Gastrocnemius medialis (tissue), 4 donors: ENCODE measurements around the gene EFCAB6. TPM values are rescaled to one million over a fixed set of nuclear protein-coding genes. Genes with fewer than 3 reads are reported as not detected.

Experiments
- ATAC-seq, 2 donors: fragments of 150-250 bp; one replicate each; pipeline ENCODE4 v1.9.1; 2016
- DNase-seq, 2 donors: peaks; one replicate each; pipeline ENCODE4 v3.0.0-alpha.2; 2019
- H3K27ac ChIP-seq, 4 donors: fragments of 200-600 bp; sonication (generic); 1 replicate in 1 of 4; 2 replicates in 3 of 4; pipeline ENCODE4 v1.5.1; 2016 to 2018; ENCODE audit warnings: mild to moderate bottlenecking in 2 of 4, moderate library complexity in 1 of 4
- H3K27me3 ChIP-seq, 3 donors: fragments of 200-600 bp; sonication (generic) in 2 of 3; 1 replicate in 1 of 3; 2 replicates in 2 of 3; pipeline versions ENCODE4 v1.5.1 to v1.6.0; 2016 to 2019; ENCODE audit warnings: mild to moderate bottlenecking in 1 of 3, moderate library complexity in 1 of 3
- H3K36me3 ChIP-seq, 2 donors: fragments of 200-600 bp; sonication (generic) in 1 of 2; one replicate each; pipeline ENCODE4 v1.5.1; 2017 to 2018
- H3K4me1 ChIP-seq, 2 donors: fragments of 200-600 bp; sonication (generic) in 1 of 2; one replicate each; pipeline ENCODE4 v1.5.1; 2016 to 2017; ENCODE audit warnings: mild to moderate bottlenecking in 2 of 2
- H3K4me3 ChIP-seq, 4 donors: fragments of 200-600 bp; sonication (generic) in 3 of 4; 1 replicate in 1 of 4; 2 replicates in 3 of 4; pipeline ENCODE4 v1.5.1; 2016 to 2019; ENCODE audit warnings: mild to moderate bottlenecking in 2 of 4
- H3K9me3 ChIP-seq, 3 donors: fragments of 200-600 bp; sonication (generic) in 2 of 3; 1 replicate in 1 of 3; 2 replicates in 2 of 3; pipeline ENCODE4 v1.5.1; 2016 to 2019
- CTCF ChIP-seq, 5 experiments: fragments of 450-650 bp in 3 of 5; fragments of 200-600 bp in 2 of 5; sonication (generic) in 2 of 5; IDR thresholded peaks in 4 of 5; conservative IDR thresholded peaks in 1 of 5; 1 replicate in 4 of 5; 2 replicates in 1 of 5; pipeline ENCODE4 v1.5.1; 2016 to 2019; ENCODE audit warnings: antibody characterized with exemption in 5 of 5, mild to moderate bottlenecking in 3 of 5, moderate library complexity in 3 of 5
- POLR2A ChIP-seq, 2 donors: fragments of 450-650 bp; IDR thresholded peaks; one replicate each; pipeline ENCODE4 v1.6.1; 2017; ENCODE audit warnings: antibody characterized with exemption in 2 of 2, mild to moderate bottlenecking in 2 of 2, moderate library complexity in 2 of 2
- in situ Hi-C, 4 donors: fragments of 200-750 bp; cut with MboI; loops; one replicate each; pipeline versions ENCODE4 v1.15.0 to v1.8.0; 2017; ENCODE audit warnings: low sequenced_read_pairs in 4 of 4
- intact Hi-C: fragments of 100-400 bp; cut with DNase I; formaldehyde crosslinking; loops from one replicate; pipeline ENCODE4 v1.15.1; 2023; ENCODE audit warnings: low total_unique reads
- total RNA-seq, 4 donors: library from RNA; depleted of rRNA; stranded (reverse); fragments of >200 nt; gene quantifications; one replicate each; pipeline versions ENCODE4 v1.1.0 to v1.2.3, GENCODE V29; 2016

EFCAB6 gene
- total RNA-seq, 4 donors from 2014 or later, result 0.07 to 4.4 (median 0.28) TPM

GRCh38 chr22:43824724-43825420, 12.8 kb upstream of the EFCAB6 start:
- H3K4me1 ChIP-seq, result peaks cover 12 to 17% of the 10 kb centered on the region in 2 donors
- no peak overlapping the region for H3K27ac ChIP-seq
- in situ Hi-C loops, result loop anchor here in 1 of 4 donors (25.0 kb wide), 2 partner anchors 262 to 438 kb away; no protein-coding TSS in a partner anchor
- no peaks in the 10 kb centered on the region for H3K9me3 ChIP-seq
- no peak for ATAC-seq
- peaks cover 35 to 38% (median 37%) of the 10 kb centered on the region in 3 donors for H3K27me3 ChIP-seq
- intact Hi-C loops, result loop anchor here (5.0 kb wide), 2 partner anchors 97 to 672 kb away; partner anchors contain the start of genes PNPLA3 and RTL6
- no peaks in the 10 kb centered on the region for H3K36me3 ChIP-seq
- no peak for DNase-seq
- no peak for TF ChIP-seq POLR2A (IDR thresholded peaks at IDR 0.05)
- H3K4me3 ChIP-seq, result no peak overlapping the region

GRCh38 chr22:43823911-43824665, 12.0 kb upstream of the EFCAB6 start:
- peaks cover 5 to 9% of the 10 kb centered on the region in 2 donors for H3K4me1 ChIP-seq
- TF ChIP-seq CTCF (IDR thresholded peaks at IDR 0.05 in 4 of 5, conservative IDR thresholded peaks at IDR 0.05 in 1 of 5) (no peak), POLR2A (IDR thresholded peaks at IDR 0.05) (no peak)
- in situ Hi-C loops, result loop anchor here in 1 of 4 donors (25.0 kb wide), 1 partner anchor 263 kb away; no protein-coding TSS in a partner anchor
- intact Hi-C loops, result no loop called here
- H3K9me3 ChIP-seq, result no peaks in the 10 kb centered on the region
- ATAC-seq, result no peak
- DNase-seq, result no peak
- H3K27me3 ChIP-seq, result peaks cover 39 to 43% (median 40%) of the 10 kb centered on the region in 3 donors
- no peaks in the 10 kb centered on the region for H3K36me3 ChIP-seq
- no peak overlapping the region for H3K27ac ChIP-seq
- no peak overlapping the region for H3K4me3 ChIP-seq

- no peak for ATAC-seq
- DNase-seq, result no peak
- H3K36me3 ChIP-seq, result no peaks in the 10 kb centered on the region
- no peak overlapping the region for H3K27ac ChIP-seq
- peaks cover 39 to 43% (median 40%) of the 10 kb centered on the region in 3 donors for H3K27me3 ChIP-seq
- H3K4me3 ChIP-seq, result no peak overlapping the region
- no peak for TF ChIP-seq CTCF (IDR thresholded peaks at IDR 0.05 in 4 of 5, conservative IDR thresholded peaks at IDR 0.05 in 1 of 5)
- no peak for TF ChIP-seq POLR2A (IDR thresholded peaks at IDR 0.05)
- intact Hi-C loops (no loop called here), in situ Hi-C loops (loop anchor here in 1 of 4 donors (25.0 kb wide), 1 partner anchor 264 kb away; no protein-coding TSS in a partner anchor)
- H3K4me1 ChIP-seq, result peaks cover 0 to 5% of the 10 kb centered on the region in 2 donors
- no peaks in the 10 kb centered on the region for H3K9me3 ChIP-seq
Observed at GRCh38 chr22:43823353-43823908, 11.3 kb upstream of the EFCAB6 start.

- DNase-seq (no peak), ATAC-seq (no peak)
- Histone ChIP-seq H3K4me1 (peaks cover 0 to 5% of the 10 kb centered on the region in 2 donors), H3K27me3 (peaks cover 39 to 43% (median 40%) of the 10 kb centered on the region in 3 donors), H3K27ac (no peak overlapping the region), H3K9me3 (no peaks in the 10 kb centered on the region), H3K36me3 (no peaks in the 10 kb centered on the region), H3K4me3 (no peak overlapping the region)
- in situ Hi-C loops (loop anchor here in 1 of 4 donors (25.0 kb wide), 1 partner anchor 265 kb away; no protein-coding TSS in a partner anchor), intact Hi-C loops (no loop called here)
- no peak for TF ChIP-seq POLR2A (IDR thresholded peaks at IDR 0.05)
- TF ChIP-seq CTCF (IDR thresholded peaks at IDR 0.05 in 4 of 5, conservative IDR thresholded peaks at IDR 0.05 in 1 of 5), result no peak
Observed at GRCh38 chr22:43821606-43822425, 9.7 kb upstream of the EFCAB6 start.
